HL-60 (cell line): ENCODE measurements around the gene SYCP2.

Experiments
- DNase-seq, 2 experiments: peaks; one replicate each; pipeline ENCODE4 v3.0.0-alpha.2; 2010 to 2020; ENCODE audit warnings: low read depth in 1 of 2, low spot score in 1 of 2
- H3K27ac ChIP-seq: fragments of 250-450 bp; sonication (Bioruptor Pico); replicated peaks from 2 replicates; pipeline ENCODE4 v1.5.1; 2020; ENCODE audit warnings: mild to moderate bottlenecking, moderate library complexity
- H3K27me3 ChIP-seq: fragments of 250-450 bp; sonication (Bioruptor Pico); 2 replicates; pipeline ENCODE4 v1.5.1; 2021; ENCODE audit warnings: mild to moderate bottlenecking, moderate library complexity; ENCODE audit not compliant: insufficient read depth, poor library complexity, severe bottlenecking
- H3K4me3 ChIP-seq: replicated peaks from 2 replicates; pipeline ENCODE4 v1.5.1; 2011; ENCODE audit warnings: mild to moderate bottlenecking, control low read depth, low read length; ENCODE audit not compliant: insufficient read depth
- GABPA ChIP-seq: IDR thresholded peaks from 2 replicates; pipeline ENCODE4 v1.6.1; 2012; ENCODE audit warnings: low read depth
- POLR2AphosphoS5 ChIP-seq: IDR thresholded peaks from 2 replicates; pipeline ENCODE4 v1.6.1; 2012; ENCODE audit warnings: low read depth
- SPI1 ChIP-seq: IDR thresholded peaks from 2 replicates; pipeline ENCODE4 v1.6.1; 2012; ENCODE audit warnings: low read depth, mild to moderate bottlenecking, borderline replicate concordance
- TF ChIP-seq, protein P1 (sequence below): IDR thresholded peaks from 2 replicates; pipeline ENCODE4 v1.6.1; 2012; ENCODE audit warnings: low read depth; ENCODE audit not compliant: insufficient replicate concordance
- TF ChIP-seq, protein P2 (sequence below): IDR thresholded peaks from one replicate; pipeline ENCODE4 v1.5.1; 2011; ENCODE audit warnings: low read length, control low read depth, inconsistent platforms; ENCODE audit not compliant: insufficient read depth

The SYCP2 gene

DNA sequence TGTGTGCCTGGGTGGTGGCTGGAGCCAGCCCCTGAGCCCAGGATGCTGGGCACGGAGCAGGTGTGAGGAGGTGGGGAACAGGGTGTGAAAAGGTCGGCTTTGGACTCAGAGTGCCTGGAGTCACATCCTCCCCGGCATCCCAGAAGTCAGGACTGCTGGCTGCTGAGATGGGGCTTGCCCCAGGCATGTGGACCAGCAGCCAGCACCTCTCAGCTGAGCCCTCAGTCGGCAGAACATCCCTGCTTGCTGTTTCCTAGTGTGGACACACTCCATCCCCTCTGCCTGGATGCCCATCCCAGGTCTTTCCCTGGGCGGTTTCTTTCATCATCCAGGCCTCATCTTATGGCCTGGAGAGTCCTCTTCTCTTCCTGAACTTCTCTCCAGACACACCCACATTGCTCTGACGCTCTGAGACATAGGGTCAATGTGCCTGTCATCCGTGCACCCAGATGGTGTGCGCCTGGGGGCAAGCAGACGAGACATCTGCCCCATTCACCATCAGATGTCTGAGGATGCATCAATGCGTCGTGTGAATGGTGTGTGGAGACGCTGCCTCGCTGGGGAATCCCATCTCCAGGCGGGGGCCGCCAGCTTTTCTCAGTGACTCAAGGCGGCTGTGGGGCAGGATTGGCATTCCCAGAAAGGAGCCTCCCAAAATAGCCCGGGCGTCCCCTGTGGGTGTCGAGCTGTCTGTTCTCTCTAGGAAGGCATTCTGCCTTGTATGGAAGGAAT is 104.2 kb downstream of the SYCP2 start:
- no peak for TF ChIP-seq SPI1
- TF ChIP-seq, protein P1, sequence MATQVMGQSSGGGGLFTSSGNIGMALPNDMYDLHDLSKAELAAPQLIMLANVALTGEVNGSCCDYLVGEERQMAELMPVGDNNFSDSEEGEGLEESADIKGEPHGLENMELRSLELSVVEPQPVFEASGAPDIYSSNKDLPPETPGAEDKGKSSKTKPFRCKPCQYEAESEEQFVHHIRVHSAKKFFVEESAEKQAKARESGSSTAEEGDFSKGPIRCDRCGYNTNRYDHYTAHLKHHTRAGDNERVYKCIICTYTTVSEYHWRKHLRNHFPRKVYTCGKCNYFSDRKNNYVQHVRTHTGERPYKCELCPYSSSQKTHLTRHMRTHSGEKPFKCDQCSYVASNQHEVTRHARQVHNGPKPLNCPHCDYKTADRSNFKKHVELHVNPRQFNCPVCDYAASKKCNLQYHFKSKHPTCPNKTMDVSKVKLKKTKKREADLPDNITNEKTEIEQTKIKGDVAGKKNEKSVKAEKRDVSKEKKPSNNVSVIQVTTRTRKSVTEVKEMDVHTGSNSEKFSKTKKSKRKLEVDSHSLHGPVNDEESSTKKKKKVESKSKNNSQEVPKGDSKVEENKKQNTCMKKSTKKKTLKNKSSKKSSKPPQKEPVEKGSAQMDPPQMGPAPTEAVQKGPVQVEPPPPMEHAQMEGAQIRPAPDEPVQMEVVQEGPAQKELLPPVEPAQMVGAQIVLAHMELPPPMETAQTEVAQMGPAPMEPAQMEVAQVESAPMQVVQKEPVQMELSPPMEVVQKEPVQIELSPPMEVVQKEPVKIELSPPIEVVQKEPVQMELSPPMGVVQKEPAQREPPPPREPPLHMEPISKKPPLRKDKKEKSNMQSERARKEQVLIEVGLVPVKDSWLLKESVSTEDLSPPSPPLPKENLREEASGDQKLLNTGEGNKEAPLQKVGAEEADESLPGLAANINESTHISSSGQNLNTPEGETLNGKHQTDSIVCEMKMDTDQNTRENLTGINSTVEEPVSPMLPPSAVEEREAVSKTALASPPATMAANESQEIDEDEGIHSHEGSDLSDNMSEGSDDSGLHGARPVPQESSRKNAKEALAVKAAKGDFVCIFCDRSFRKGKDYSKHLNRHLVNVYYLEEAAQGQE = no peak
- TF ChIP-seq, protein P2, sequence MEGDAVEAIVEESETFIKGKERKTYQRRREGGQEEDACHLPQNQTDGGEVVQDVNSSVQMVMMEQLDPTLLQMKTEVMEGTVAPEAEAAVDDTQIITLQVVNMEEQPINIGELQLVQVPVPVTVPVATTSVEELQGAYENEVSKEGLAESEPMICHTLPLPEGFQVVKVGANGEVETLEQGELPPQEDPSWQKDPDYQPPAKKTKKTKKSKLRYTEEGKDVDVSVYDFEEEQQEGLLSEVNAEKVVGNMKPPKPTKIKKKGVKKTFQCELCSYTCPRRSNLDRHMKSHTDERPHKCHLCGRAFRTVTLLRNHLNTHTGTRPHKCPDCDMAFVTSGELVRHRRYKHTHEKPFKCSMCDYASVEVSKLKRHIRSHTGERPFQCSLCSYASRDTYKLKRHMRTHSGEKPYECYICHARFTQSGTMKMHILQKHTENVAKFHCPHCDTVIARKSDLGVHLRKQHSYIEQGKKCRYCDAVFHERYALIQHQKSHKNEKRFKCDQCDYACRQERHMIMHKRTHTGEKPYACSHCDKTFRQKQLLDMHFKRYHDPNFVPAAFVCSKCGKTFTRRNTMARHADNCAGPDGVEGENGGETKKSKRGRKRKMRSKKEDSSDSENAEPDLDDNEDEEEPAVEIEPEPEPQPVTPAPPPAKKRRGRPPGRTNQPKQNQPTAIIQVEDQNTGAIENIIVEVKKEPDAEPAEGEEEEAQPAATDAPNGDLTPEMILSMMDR = no peak
- no peak for TF ChIP-seq GABPA
- TF ChIP-seq POLR2AphosphoS5 = no peak
- H3K4me3 ChIP-seq = no peak overlapping the region
- H3K27me3 ChIP-seq = no peaks in the 10 kb centered on the region
- DNase-seq = no peak
- H3K27ac ChIP-seq = no peak overlapping the region

GRCh38 chr20:59828125-59829053 is 105.0 kb downstream of the SYCP2 start:
- no peaks in the 10 kb centered on the region for H3K27me3 ChIP-seq
- no peak overlapping the region for H3K4me3 ChIP-seq
- DNase-seq = no peak
- no peak overlapping the region for H3K27ac ChIP-seq
- no peak for TF ChIP-seq GABPA
- TF ChIP-seq SPI1 = no peak
- TF ChIP-seq, protein P2 = no peak
- TF ChIP-seq, protein P1 = no peak
- TF ChIP-seq POLR2AphosphoS5 = no peak

GRCh38 chr20:59827138-59828056 is 106.0 kb downstream of the SYCP2 start:
- Histone ChIP-seq H3K4me3 (no peak overlapping the region), H3K27me3 (no peaks in the 10 kb centered on the region), H3K27ac (no peak overlapping the region)
- TF ChIP-seq, protein P1 = no peak
- TF ChIP-seq POLR2AphosphoS5 = no peak
- no peak for TF ChIP-seq GABPA
- TF ChIP-seq SPI1 = no peak
- TF ChIP-seq, protein P2 = no peak
- DNase-seq = no peak
